Activated naive CD8-positive, alpha-beta T cell treated with anti-CD3 and anti-CD28 coated beads, Interleukin-2, amount 10 ng/mL, durations not matched to agents 7 days and 5 days (primary cell): ENCODE data around the gene INSIG1. TPM values are rescaled to one million over a fixed set of nuclear protein-coding genes. Genes with fewer than 3 reads are reported as not detected.

Source experiments
- ATAC-seq: fragments of 150-1000 bp; cut with Tn5 transposase; one replicate; pipeline ENCODE4 v1.10.0; 2021; ENCODE audit warnings: low read depth, moderate library complexity
- POLR2A ChIA-PET: fragments of 350-600 bp; sonication (Branson Sonifier 250); formaldehyde crosslinking; loops from one replicate; lab custom pipeline; 2021; ENCODE audit warnings: antibody characterized with exemption; lab: Charles Lee
- DNase-seq: peaks from one replicate; pipeline ENCODE4 v3.0.0; 2021
- H3K27ac Mint-ChIP-seq: one replicate; pipeline ENCODE4 v1.8.0; 2022; ENCODE audit warnings: mild to moderate bottlenecking, mixed read lengths
- H3K27me3 Mint-ChIP-seq: one replicate; pipeline ENCODE4 v1.8.0; 2022; ENCODE audit warnings: mild to moderate bottlenecking, moderate library complexity, mixed read lengths
- H3K36me3 Mint-ChIP-seq: one replicate; pipeline ENCODE4 v1.8.0; 2021; ENCODE audit warnings: mild to moderate bottlenecking, mixed read lengths
- H3K4me1 Mint-ChIP-seq: one replicate; pipeline ENCODE4 v1.8.0; 2021; ENCODE audit warnings: mixed read lengths
- H3K4me3 Mint-ChIP-seq: one replicate; pipeline ENCODE4 v1.8.0; 2022; ENCODE audit warnings: mild to moderate bottlenecking, moderate library complexity, mixed read lengths
- H3K9me3 Mint-ChIP-seq: one replicate; pipeline ENCODE4 v1.8.0; 2021; ENCODE audit warnings: mixed read lengths
- total RNA-seq, 2 experiments: library from RNA; stranded (reverse); gene quantifications; one replicate each; pipeline ENCODE4 v1.2.3, GENCODE V29; 2021

INSIG1 gene
- total RNA-seq, 2 experiments from 2014 or later: 73.1 to 75.0 TPM

GRCh38 chr7:155305231-155305904 lies 7.7 kb downstream of the INSIG1 start:
- Mint-ChIP-seq H3K36me3 (peaks cover 49% of the 10 kb centered on the region), H3K27me3 (no peaks in the 10 kb centered on the region), H3K4me3 (no peak overlapping the region), H3K9me3 (no peaks in the 10 kb centered on the region), H3K4me1 (peaks cover 20% of the 10 kb centered on the region), H3K27ac (no peak overlapping the region)
- DNase-seq (no peak), ATAC-seq (no peak)
- POLR2A ChIA-PET: interaction anchor here (1.1 kb wide), 1 partner anchor 9 kb away, joined by 3 read pairs; no protein-coding TSS in a partner anchor

GRCh38 chr7:155306673-155307470 lies 9.2 kb downstream of the INSIG1 start:
- no peaks in the 10 kb centered on the region for H3K9me3 Mint-ChIP-seq
- H3K4me3 Mint-ChIP-seq: no peak overlapping the region
- H3K36me3 Mint-ChIP-seq: peaks cover 39% of the 10 kb centered on the region
- no peak overlapping the region for H3K27ac Mint-ChIP-seq
- DNase-seq: no peak
- no peaks in the 10 kb centered on the region for H3K27me3 Mint-ChIP-seq
- H3K4me1 Mint-ChIP-seq: peaks cover 7% of the 10 kb centered on the region
- POLR2A ChIA-PET: interaction anchor here (2.4 kb wide), 1 partner anchor 8 kb away, joined by 8 read pairs; the partner anchor contains the start of gene INSIG1
- ATAC-seq: no peak

DNA sequence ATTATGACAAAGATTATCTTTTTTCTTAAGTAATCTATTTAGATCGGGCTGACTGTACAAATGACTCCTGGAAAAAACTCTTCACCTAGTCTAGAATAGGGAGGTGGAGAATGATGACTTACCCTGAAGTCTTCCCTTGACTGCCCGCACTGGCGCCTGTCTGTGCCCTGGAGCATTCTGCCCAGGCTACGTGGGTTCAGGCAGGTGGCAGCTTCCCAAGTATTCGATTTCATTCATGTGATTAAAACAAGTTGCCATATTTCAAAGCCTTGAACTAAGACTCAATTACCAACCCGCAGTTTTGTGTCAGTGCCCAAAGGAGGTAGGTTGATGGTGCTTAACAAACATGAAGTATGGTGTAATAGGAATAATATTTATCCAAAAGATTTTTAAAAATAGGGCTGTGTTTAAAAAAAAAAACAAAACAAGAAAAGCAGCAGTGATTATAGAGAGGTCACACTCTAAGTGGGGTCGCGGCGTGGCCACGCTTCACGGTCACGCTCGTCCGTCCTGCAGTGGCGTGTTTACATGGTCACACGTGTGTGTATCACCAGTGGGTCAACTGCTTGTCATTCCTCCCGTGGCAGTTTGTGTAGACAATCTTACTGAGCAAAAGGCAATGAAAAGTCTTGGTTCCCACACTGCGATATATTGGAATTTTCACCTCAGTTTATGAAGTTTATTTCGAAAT lies 10.8 kb downstream of the INSIG1 start:
- DNase-seq: no peak
- POLR2A ChIA-PET: interaction anchor here (0.7 to 2.4 kb wide), 2 partner anchors 10 to 323 kb away, joined by 3 to 8 read pairs; partner anchors contain the start of gene INSIG1
- H3K4me1 Mint-ChIP-seq: peaks cover 7% of the 10 kb centered on the region
- H3K36me3 Mint-ChIP-seq: peaks cover 39% of the 10 kb centered on the region
- H3K9me3 Mint-ChIP-seq: no peaks in the 10 kb centered on the region
- ATAC-seq: no peak
- H3K4me3 Mint-ChIP-seq: no peak overlapping the region
- H3K27ac Mint-ChIP-seq: no peak overlapping the region
- no peaks in the 10 kb centered on the region for H3K27me3 Mint-ChIP-seq

- Mint-ChIP-seq H3K27me3 (no peaks in the 10 kb centered on the region), H3K36me3 (peaks cover 34% of the 10 kb centered on the region), H3K9me3 (no peaks in the 10 kb centered on the region), H3K4me3 (no peak overlapping the region), H3K27ac (no peak overlapping the region), H3K4me1 (peaks cover 4% of the 10 kb centered on the region)
- no peak for DNase-seq
- POLR2A ChIA-PET: no interaction called here
- no peak for ATAC-seq
Measured at GRCh38 chr7:155309021-155309338, 11.3 kb downstream of the INSIG1 start.

DNA sequence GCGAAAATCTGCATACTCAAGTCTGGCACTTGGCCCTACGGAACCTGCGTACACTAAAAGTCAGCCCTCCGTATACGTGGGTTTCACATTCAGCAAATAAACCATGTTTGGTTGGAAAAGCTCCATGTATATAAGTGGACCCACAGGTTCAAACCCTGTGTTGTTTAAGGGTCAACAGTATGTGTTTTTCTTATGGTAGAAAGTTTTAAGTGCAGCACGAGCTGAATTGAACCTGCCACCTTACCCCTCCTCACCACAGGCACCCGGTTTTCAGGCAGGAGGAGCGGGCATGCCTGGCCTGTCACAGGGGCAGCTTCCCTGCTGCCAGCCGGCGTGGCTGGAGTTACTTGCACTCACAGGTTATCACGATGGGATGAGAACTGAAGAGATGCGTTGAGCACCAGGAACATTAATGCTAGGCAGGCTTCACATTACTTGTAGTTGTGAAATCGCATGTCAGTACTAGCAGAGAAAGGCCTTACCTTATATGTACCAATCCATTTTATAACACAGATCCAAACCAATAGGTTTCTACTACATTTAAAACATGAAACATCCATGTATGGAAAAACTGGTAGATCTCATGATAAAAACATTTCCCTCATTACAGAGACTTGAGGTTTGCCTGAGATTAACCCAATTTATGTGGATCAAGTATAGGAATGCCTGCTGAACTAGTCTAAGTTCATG lies 12.9 kb downstream of the INSIG1 start:
- Mint-ChIP-seq H3K4me3 (no peak overlapping the region), H3K27ac (no peak overlapping the region), H3K9me3 (peaks cover 1% of the 10 kb centered on the region), H3K27me3 (no peaks in the 10 kb centered on the region), H3K36me3 (peaks cover 26% of the 10 kb centered on the region), H3K4me1 (peaks cover 1% of the 10 kb centered on the region)
- DNase-seq (no peak), ATAC-seq (no peak)
- POLR2A ChIA-PET: no interaction called here

GRCh38 chr7:155311826-155312537 lies 14.3 kb downstream of the INSIG1 start:
- peaks cover 1% of the 10 kb centered on the region for H3K9me3 Mint-ChIP-seq
- peaks cover 3% of the 10 kb centered on the region for H3K27me3 Mint-ChIP-seq
- H3K4me3 Mint-ChIP-seq: no peak overlapping the region
- POLR2A ChIA-PET: interaction anchor here (1.1 kb wide), 1 partner anchor 13 kb away, joined by 3 read pairs; no protein-coding TSS in a partner anchor
- ATAC-seq (no peak), DNase-seq (no peak)
- peaks cover 1% of the 10 kb centered on the region for H3K4me1 Mint-ChIP-seq
- no peak overlapping the region for H3K27ac Mint-ChIP-seq
- peaks cover 21% of the 10 kb centered on the region for H3K36me3 Mint-ChIP-seq

DNA sequence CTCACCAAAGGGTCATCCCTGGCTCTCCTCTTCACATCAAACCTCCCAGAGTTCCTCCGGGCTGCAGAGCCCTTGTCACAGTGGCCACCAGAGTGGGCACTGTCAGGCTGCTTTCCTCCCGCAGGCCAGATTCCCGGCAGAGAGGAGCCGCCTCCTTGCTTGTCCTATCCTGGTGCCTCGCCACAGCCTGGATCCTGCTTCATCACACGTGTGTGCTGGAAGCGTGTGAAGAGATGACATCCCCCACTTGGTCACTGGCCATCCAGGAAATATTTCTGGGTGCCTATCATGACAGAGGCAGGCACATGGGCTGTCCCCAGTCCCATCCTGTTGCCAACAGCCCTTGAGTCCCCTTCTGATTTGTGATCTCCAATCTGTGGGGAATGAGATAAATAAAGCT lies 15.0 kb downstream of the INSIG1 start:
- ATAC-seq (no peak), DNase-seq (no peak)
- Mint-ChIP-seq H3K27me3 (peaks cover 3% of the 10 kb centered on the region), H3K36me3 (peaks cover 16% of the 10 kb centered on the region), H3K27ac (no peak overlapping the region), H3K9me3 (peaks cover 1% of the 10 kb centered on the region), H3K4me3 (no peak overlapping the region), H3K4me1 (no peaks in the 10 kb centered on the region)
- POLR2A ChIA-PET: interaction anchor here (1.1 to 1.6 kb wide), 2 partner anchors 14 to 15 kb away, joined by 3 to 4 read pairs; partner anchors contain the start of gene INSIG1

DNA sequence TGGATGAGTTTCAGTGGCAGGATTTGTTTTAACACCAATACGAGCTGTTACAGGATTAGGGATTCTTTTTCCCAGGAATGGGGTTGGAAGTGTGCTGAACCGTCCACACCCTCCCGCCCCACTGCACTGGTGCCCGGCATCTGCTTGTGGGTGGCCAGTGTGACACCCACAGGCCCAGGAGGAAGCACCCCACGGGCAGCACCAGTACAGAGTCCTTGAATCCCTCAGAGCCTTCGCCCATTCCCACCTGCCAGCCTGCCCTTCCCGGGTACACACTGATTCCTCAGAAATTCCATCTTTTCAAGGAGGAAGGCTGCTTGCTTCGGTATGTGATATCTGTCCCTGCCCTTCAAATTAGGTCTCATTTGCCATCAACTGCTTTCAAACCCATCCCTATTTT lies 15.4 kb downstream of the INSIG1 start:
- Mint-ChIP-seq H3K27ac (no peak overlapping the region), H3K36me3 (peaks cover 16% of the 10 kb centered on the region), H3K4me3 (no peak overlapping the region), H3K27me3 (peaks cover 3% of the 10 kb centered on the region), H3K9me3 (peaks cover 1% of the 10 kb centered on the region), H3K4me1 (no peaks in the 10 kb centered on the region)
- ATAC-seq (no peak), DNase-seq (no peak)
- POLR2A ChIA-PET: interaction anchor here (1.6 kb wide), 1 partner anchor 15 kb away, joined by 4 read pairs; the partner anchor contains the start of gene INSIG1

DNA sequence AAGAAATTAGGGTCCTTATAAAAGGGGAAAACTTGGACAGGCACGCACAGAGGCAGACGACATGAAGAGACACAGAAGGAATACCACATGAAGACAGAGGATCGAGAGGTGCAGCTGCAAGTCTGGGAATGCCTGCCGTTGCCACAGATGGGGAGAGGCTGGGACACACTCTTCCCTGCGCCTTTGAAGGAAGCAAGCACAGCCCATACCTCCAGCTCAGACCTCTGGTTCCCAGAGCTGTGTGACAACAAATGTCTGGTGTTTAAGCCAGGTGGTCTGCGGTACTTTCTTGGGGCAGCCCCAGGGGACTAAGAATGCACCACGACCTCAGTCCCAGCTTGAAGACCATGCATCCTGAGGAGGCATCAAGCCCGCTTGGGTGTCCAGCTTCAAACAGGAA lies 18.3 kb downstream of the INSIG1 start:
- Mint-ChIP-seq H3K27ac (no peak overlapping the region), H3K4me3 (no peak overlapping the region), H3K36me3 (peaks cover 2% of the 10 kb centered on the region), H3K4me1 (no peaks in the 10 kb centered on the region), H3K27me3 (peaks cover 5% of the 10 kb centered on the region), H3K9me3 (peaks cover 1% of the 10 kb centered on the region)
- POLR2A ChIA-PET: no interaction called here
- DNase-seq (no peak), ATAC-seq (no peak)

GRCh38 chr7:155316427-155317113 lies 18.9 kb downstream of the INSIG1 start:
- POLR2A ChIA-PET: no interaction called here
- no peaks in the 10 kb centered on the region for H3K36me3 Mint-ChIP-seq
- no peak for DNase-seq
- H3K27ac Mint-ChIP-seq: no peak overlapping the region
- H3K4me1 Mint-ChIP-seq: no peaks in the 10 kb centered on the region
- H3K9me3 Mint-ChIP-seq: peaks cover 1% of the 10 kb centered on the region
- no peak for ATAC-seq
- peaks cover 5% of the 10 kb centered on the region for H3K27me3 Mint-ChIP-seq
- H3K4me3 Mint-ChIP-seq: no peak overlapping the region

GRCh38 chr7:155317114-155317434 lies 19.4 kb downstream of the INSIG1 start:
- DNase-seq: no peak
- H3K36me3 Mint-ChIP-seq: no peaks in the 10 kb centered on the region
- POLR2A ChIA-PET: no interaction called here
- peaks cover 5% of the 10 kb centered on the region for H3K27me3 Mint-ChIP-seq
- no peak overlapping the region for H3K4me3 Mint-ChIP-seq
- peaks cover 1% of the 10 kb centered on the region for H3K9me3 Mint-ChIP-seq
- H3K27ac Mint-ChIP-seq: no peak overlapping the region
- no peaks in the 10 kb centered on the region for H3K4me1 Mint-ChIP-seq
- no peak for ATAC-seq

DNA sequence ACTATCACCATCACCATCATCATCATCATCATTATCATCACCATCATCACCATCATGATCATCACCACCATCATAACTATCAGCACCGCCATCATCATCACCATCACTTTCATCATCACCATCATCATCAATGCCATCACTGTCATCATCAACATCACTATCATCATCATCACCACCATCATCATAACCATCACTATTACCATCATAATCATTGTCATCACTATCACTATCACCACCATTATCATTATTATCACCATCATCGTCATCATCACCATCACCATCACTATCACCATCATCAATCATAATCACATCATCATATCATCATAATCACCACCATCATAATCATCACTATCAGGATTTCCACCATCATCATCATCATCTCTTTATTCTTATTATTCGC lies 20.6 kb downstream of the INSIG1 start:
- peaks cover 2% of the 10 kb centered on the region for H3K9me3 Mint-ChIP-seq
- DNase-seq (no peak), ATAC-seq (no peak)
- H3K27ac Mint-ChIP-seq: no peak overlapping the region
- H3K36me3 Mint-ChIP-seq: no peaks in the 10 kb centered on the region
- no peaks in the 10 kb centered on the region for H3K4me1 Mint-ChIP-seq
- H3K4me3 Mint-ChIP-seq: no peak overlapping the region
- POLR2A ChIA-PET: no interaction called here
- H3K27me3 Mint-ChIP-seq: peaks cover 5% of the 10 kb centered on the region
